ENCODE results near the gene PLA2G4F. TPM values are rescaled to one million over a fixed set of nuclear protein-coding genes. Genes with fewer than 3 reads are reported as not detected.

The PLA2G4F gene
- total RNA-seq, 1 donor from 2014 or later = 0.40 TPM

- no peak for TF ChIP-seq CTCF (conservative IDR thresholded peaks at IDR 0.05; ENCODE audit: low read depth, low read length)
- no peak overlapping the region for H3K4me3 ChIP-seq (ENCODE audit: low read depth, low read length)
- no peak for DNase-seq (ENCODE audit: low read depth)
Measured at GRCh38 chr15:42152921-42153698, 3.3 kb downstream of the PLA2G4F start.

GRCh38 chr15:42152196-42152920 is 4.1 kb downstream of the PLA2G4F start:
- no peak overlapping the region for H3K4me3 ChIP-seq (ENCODE audit: low read depth, low read length)
- no peak for DNase-seq (ENCODE audit: low read depth)
- TF ChIP-seq CTCF (conservative IDR thresholded peaks at IDR 0.05; ENCODE audit: low read depth, low read length) = no peak

GRCh38 chr15:42151736-42152135 is 4.7 kb downstream of the PLA2G4F start:
- DNase-seq (ENCODE audit: low read depth) = no peak
- no peak for TF ChIP-seq CTCF (conservative IDR thresholded peaks at IDR 0.05; ENCODE audit: low read depth, low read length)
- H3K4me3 ChIP-seq (ENCODE audit: low read depth, low read length) = no peak overlapping the region

- TF ChIP-seq CTCF (conservative IDR thresholded peaks at IDR 0.05; ENCODE audit: low read depth, low read length) = no peak
- no peak overlapping the region for H3K4me3 ChIP-seq (ENCODE audit: low read depth, low read length)
- DNase-seq (ENCODE audit: low read depth) = no peak
Measured at GRCh38 chr15:42151141-42151561, 5.3 kb downstream of the PLA2G4F start.

GRCh38 chr15:42150219-42150970 is 6.0 kb downstream of the PLA2G4F start:
- no peak for TF ChIP-seq CTCF (conservative IDR thresholded peaks at IDR 0.05; ENCODE audit: low read depth, low read length)
- no peak overlapping the region for H3K4me3 ChIP-seq (ENCODE audit: low read depth, low read length)
- no peak for DNase-seq (ENCODE audit: low read depth)

GRCh38 chr15:42149493-42150218 is 6.8 kb downstream of the PLA2G4F start:
- no peak for DNase-seq (ENCODE audit: low read depth)
- TF ChIP-seq CTCF (conservative IDR thresholded peaks at IDR 0.05; ENCODE audit: low read depth, low read length) = no peak
- H3K4me3 ChIP-seq (ENCODE audit: low read depth, low read length) = no peak overlapping the region

Measured in epithelial cell of proximal tubule (primary cell).